SJSA1 (cell line): ENCODE measurements around the gene NEURL1. TPM values are rescaled to one million over a fixed set of nuclear protein-coding genes. Genes with fewer than 3 reads are reported as not detected.
"Not testable (repeated sequence)": the region's sequence is repeated elsewhere in the genome, so short reads cannot be mapped to it uniquely, and the experiment has no call there.

Source experiments
- DNase-seq, 2 experiments: peaks; one replicate each; pipeline ENCODE4 v3.0.0-alpha.2; 2015 to 2020; ENCODE audit warnings: low spot score in 2 of 2, low read depth in 1 of 2
- H3K27ac ChIP-seq: fragments of 250-450 bp; sonication (Bioruptor Pico); 2 replicates; pipeline ENCODE4 v1.5.1; 2020; ENCODE audit warnings: mild to moderate bottlenecking, moderate library complexity
- H3K27me3 ChIP-seq: fragments of 250-450 bp; sonication (Bioruptor Pico); replicated peaks from 2 replicates; pipeline ENCODE4 v1.5.1; 2020; ENCODE audit warnings: mild to moderate bottlenecking, moderate library complexity
- H3K36me3 ChIP-seq: fragments of 250-450 bp; sonication (Bioruptor Pico); 2 replicates; pipeline ENCODE4 v1.5.1; 2020; ENCODE audit warnings: mild to moderate bottlenecking
- H3K4me1 ChIP-seq: fragments of 250-450 bp; sonication (Bioruptor Pico); replicated peaks from 2 replicates; pipeline ENCODE4 v1.6.1; 2021; ENCODE audit warnings: mild to moderate bottlenecking
- H3K4me3 ChIP-seq: fragments of 250-450 bp; sonication (Bioruptor Pico); 2 replicates; pipeline ENCODE4 v1.5.1; 2020; ENCODE audit warnings: mild to moderate bottlenecking
- H3K9me3 ChIP-seq: fragments of 250-450 bp; sonication (Bioruptor Pico); replicated peaks from 2 replicates; pipeline ENCODE4 v1.5.1; 2020; ENCODE audit warnings: mild to moderate bottlenecking
- total RNA-seq: library from RNA; depleted of rRNA; stranded (reverse); fragments of >200 nt; shearing (Covaris generic); gene quantifications from 2 replicates; pipeline ENCODE4 v1.2.3, GENCODE V29; 2014

Gene NEURL1
- total RNA-seq, 1 experiment from 2014 or later, result not detected

DNA sequence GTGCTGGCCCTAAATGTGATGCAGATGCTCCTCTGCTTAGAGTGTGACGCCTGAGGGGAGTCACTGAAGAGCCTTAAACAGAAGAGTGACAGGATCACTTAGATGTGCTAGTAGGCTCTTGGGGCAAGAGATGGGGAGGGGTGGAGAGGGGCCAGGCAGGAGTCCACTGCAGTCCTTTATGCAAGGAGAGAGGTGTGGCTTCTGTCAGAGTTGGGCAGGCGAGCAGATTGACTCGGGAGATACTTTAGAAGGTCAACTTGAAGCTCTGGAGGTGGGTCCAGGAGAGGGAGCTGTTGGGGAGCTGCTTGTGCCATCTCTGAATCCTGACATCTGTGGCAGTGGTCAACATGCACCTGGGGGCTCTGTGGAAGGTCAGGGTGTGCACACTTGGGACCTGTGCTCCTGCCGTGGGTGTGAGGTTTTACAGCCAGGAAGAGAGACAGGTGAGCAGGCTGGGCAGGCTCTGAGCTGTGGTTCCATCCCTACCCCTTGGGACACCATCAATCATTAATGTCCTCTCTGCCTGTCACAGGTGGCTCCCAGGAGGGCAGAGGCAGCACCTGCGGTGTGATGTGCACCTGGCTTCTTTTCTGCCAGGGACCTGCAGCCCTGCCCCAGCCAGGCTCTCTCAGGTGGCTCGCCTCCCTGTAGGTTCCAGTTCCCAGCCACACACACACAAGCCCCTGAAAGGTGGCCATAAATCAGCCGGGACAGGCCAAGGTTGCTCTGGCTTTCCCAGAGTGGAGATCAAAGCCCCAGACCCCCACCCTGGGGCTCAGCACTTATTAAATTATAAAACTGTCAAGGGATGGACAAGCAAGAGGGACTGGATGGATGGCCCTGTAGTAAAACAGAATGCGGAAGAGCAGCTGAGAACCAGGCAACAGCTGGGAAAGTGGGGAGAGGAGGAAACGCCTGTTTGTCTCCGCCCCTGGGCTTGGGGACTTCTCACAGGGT lies 14.0 kb downstream of the NEURL1 start:
- Histone ChIP-seq H3K4me3 (no peak overlapping the region), H3K4me1 (peaks cover 11% of the 10 kb centered on the region), H3K27me3 (peaks cover 67% of the 10 kb centered on the region), H3K9me3 (no peaks in the 10 kb centered on the region), H3K27ac (no peak overlapping the region), H3K36me3 (no peaks in the 10 kb centered on the region)
- no peak for DNase-seq

DNA sequence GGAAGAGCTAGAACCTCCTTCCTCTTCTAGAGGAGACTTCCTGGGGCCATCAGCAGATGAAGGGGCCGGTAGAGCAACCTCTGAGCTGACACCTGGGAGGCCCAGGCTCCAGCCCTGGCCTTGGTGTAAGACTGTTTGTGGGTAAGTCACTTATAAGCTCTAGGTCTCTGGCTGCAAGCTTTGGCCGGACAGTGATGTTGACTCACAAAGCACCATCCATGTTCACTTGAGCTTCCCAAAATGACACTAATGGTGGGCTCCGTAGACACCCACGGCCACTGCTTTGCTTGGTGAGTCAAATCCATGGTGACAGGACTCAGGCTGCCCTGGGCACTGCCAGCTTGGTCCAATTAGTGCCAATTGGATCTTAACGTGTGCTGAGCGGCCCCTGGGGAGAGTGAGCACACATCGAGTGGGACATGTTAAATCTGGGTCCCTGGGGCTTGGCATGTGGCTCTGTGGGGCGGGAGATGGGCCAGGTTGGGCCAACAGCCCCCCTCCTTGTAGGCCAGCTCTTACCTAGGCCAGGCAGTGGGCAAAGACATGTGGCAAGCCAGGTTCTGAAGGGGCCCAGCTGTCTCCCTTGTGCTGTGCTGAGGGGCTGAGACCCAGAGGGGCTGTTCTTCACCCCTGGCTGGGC lies 16.7 kb downstream of the NEURL1 start:
- H3K4me3 ChIP-seq, result no peak overlapping the region
- no peak for DNase-seq
- H3K9me3 ChIP-seq, result no peaks in the 10 kb centered on the region
- no peaks in the 10 kb centered on the region for H3K36me3 ChIP-seq
- no peak overlapping the region for H3K27ac ChIP-seq
- peaks cover 57% of the 10 kb centered on the region for H3K27me3 ChIP-seq
- peaks cover under 1% of the 10 kb centered on the region; the same call in 1 of the 2 replicates for H3K4me1 ChIP-seq

DNA sequence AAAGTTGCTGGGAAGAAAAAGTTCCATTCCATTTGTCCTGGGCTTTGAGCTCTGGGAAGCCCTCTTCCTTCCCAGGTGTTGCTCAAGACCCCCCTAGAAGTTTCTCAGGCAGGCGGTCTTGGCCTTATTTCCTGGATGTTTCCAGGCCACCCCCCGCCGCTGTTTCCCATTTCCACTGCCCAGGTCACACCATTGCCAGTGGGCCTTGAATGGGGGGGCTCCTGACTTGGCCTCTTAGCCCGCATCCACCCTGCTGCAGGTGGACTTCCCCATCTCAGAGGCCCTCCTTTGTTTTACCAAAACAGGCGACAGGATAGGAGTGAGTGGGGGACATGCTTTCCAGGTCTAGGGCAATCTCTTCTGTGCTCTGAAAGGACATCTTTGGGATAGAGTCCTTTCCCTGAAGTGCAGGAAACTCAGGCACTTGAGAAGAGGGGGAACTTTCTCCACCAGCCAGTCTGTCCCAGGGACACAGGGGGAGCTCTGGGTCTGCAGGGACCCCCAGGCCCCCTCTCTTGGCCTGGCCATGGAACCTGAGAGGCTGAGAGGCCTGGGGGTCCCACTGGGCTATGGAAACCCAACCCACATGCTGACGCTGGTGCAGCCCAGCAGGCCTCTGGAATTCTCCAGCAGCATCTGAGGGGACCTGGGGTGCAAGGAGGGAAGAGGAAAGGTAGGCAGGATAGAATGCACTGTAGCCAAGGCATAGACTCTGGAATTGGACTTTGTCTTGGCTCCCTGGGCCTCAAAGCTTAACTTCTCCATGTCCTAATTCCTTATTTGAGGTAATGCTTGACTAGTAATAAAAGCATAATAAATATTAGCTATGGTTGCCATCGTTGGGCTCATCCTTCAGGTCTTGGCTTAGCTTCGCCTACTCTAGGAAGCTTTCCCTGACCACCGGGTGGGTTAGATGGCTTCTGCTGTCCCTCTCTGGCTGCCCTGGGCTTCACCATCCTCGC lies 17.6 kb downstream of the NEURL1 start:
- H3K27me3 ChIP-seq, result peaks cover 48% of the 10 kb centered on the region
- no peaks in the 10 kb centered on the region for H3K36me3 ChIP-seq
- H3K4me1 ChIP-seq, result 0 out of 2 replicates have a peak, but pooled peaks cover 6% of the 10 kb centered on the region
- no peak overlapping the region for H3K4me3 ChIP-seq
- DNase-seq, result no peak
- no peak overlapping the region for H3K27ac ChIP-seq
- H3K9me3 ChIP-seq, result no peaks in the 10 kb centered on the region

DNA sequence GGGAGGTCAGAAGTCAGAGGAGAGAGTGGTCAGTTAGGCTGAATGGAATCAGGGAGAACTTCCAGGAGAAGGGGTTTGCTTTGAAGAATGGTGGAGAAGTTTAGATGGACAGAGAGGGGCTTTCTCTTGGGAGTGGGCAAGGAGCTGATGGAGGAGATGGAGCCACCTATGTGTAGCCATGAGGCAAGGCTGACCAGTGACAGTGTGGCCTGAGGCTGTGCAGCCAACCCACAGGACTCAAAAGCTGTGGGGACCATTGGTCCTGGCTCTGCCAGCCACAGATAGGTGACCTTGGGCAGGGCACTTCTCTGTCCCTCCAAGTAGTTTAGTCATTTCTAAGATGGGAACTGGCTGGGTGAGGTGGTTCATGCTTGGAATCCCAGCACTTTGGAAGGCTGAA lies 18.7 kb downstream of the NEURL1 start:
- no peak overlapping the region for H3K27ac ChIP-seq
- H3K4me1 ChIP-seq, result 0 out of 2 replicates have a peak, but pooled peaks cover 6% of the 10 kb centered on the region
- DNase-seq, result no peak
- H3K9me3 ChIP-seq, result no peaks in the 10 kb centered on the region
- peaks cover 39% of the 10 kb centered on the region for H3K27me3 ChIP-seq
- H3K4me3 ChIP-seq, result no peak overlapping the region
- no peaks in the 10 kb centered on the region for H3K36me3 ChIP-seq

GRCh38 chr10:103512591-103513379 lies 19.3 kb downstream of the NEURL1 start:
- H3K27ac ChIP-seq, result no peak overlapping the region
- peaks cover 35% of the 10 kb centered on the region for H3K27me3 ChIP-seq
- no peak for DNase-seq

GRCh38 chr10:103513380-103514060 lies 20.0 kb downstream of the NEURL1 start:
- Histone ChIP-seq H3K27ac (no peak overlapping the region), H3K36me3 (no peaks in the 10 kb centered on the region), H3K27me3 (peaks cover 28% of the 10 kb centered on the region), H3K9me3 (no peaks in the 10 kb centered on the region), H3K4me1 (peaks cover 6% of the 10 kb centered on the region; the same call in 1 of the 2 replicates), H3K4me3 (no peak overlapping the region)
- DNase-seq, result no peak

More at GRCh38 chr10:103512591-103513379, 19.3 kb downstream of the NEURL1 start:
- Histone ChIP-seq H3K4me1 (peaks cover 6% of the 10 kb centered on the region; the same call in 1 of the 2 replicates), H3K4me3 (no peak overlapping the region), H3K36me3 (no peaks in the 10 kb centered on the region), H3K9me3 (no peaks in the 10 kb centered on the region)

DNA sequence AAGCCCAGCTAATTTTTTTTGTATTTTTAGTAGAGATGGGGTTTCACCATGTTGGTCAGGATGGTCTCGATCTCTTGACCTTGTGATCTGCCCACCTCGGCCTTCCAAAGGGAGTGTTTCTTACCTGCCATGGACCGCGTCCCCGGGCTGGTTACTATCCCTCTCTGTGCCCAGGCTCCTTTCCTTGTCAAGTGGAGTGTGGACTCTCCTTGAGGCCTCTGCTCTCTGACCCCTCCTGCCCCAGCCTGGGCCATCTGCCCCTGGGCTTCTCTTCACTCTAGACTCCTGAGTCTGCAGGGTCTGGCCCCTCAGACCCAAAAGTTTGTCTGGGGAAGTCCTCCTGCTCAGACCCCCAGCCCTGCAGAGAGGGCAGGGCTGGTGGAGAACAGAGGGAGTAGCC lies 20.7 kb downstream of the NEURL1 start:
- no peak overlapping the region for H3K4me3 ChIP-seq
- no peak overlapping the region for H3K27ac ChIP-seq
- H3K36me3 ChIP-seq, result no peaks in the 10 kb centered on the region
- H3K9me3 ChIP-seq, result no peaks in the 10 kb centered on the region
- DNase-seq, result no peak
- peaks cover 6% of the 10 kb centered on the region; the same call in 1 of the 2 replicates for H3K4me1 ChIP-seq
- peaks cover 24% of the 10 kb centered on the region for H3K27me3 ChIP-seq

- DNase-seq, result no peak
- H3K4me1 ChIP-seq, result peaks cover 6% of the 10 kb centered on the region; the same call in 1 of the 2 replicates
- H3K4me3 ChIP-seq, result no peak overlapping the region
- no peaks in the 10 kb centered on the region for H3K36me3 ChIP-seq
- no peak overlapping the region for H3K27ac ChIP-seq
- H3K27me3 ChIP-seq, result peaks cover 4% of the 10 kb centered on the region; the same call in 1 of the 2 replicates
- H3K9me3 ChIP-seq, result no peaks in the 10 kb centered on the region
These were observed 24.0 kb downstream of the NEURL1 start for GRCh38 chr10:103517234-103518085.

- no peaks in the 10 kb centered on the region for H3K36me3 ChIP-seq
- H3K27me3 ChIP-seq, result 0 out of 2 replicates have a peak, but pooled peaks cover 9% of the 10 kb centered on the region
- no peak overlapping the region for H3K4me3 ChIP-seq
- peaks cover 6% of the 10 kb centered on the region; the same call in 1 of the 2 replicates for H3K4me1 ChIP-seq
- DNase-seq, result no peak
- H3K9me3 ChIP-seq, result no peaks in the 10 kb centered on the region
- H3K27ac ChIP-seq, result no peak overlapping the region
These were observed 26.3 kb downstream of the NEURL1 start for GRCh38 chr10:103519798-103520197.

GRCh38 chr10:103522006-103522405 lies 28.5 kb downstream of the NEURL1 start:
- H3K4me1 ChIP-seq, H3K27ac ChIP-seq, DNase-seq, H3K4me3 ChIP-seq, H3K36me3 ChIP-seq, H3K27me3 ChIP-seq, H3K9me3 ChIP-seq: not testable (repeated sequence)

GRCh38 chr10:103523683-103524082 lies 30.2 kb downstream of the NEURL1 start:
- Histone ChIP-seq H3K9me3 (no peaks in the 10 kb centered on the region), H3K27ac (no peak overlapping the region), H3K4me1 (peaks cover 7% of the 10 kb centered on the region), H3K27me3 (peaks cover 10% of the 10 kb centered on the region; the same call in 1 of the 2 replicates), H3K36me3 (no peaks in the 10 kb centered on the region), H3K4me3 (no peak overlapping the region)
- DNase-seq, result no peak
